ENCODE results near the gene ZDHHC24.

The ZDHHC24 gene

DNA sequence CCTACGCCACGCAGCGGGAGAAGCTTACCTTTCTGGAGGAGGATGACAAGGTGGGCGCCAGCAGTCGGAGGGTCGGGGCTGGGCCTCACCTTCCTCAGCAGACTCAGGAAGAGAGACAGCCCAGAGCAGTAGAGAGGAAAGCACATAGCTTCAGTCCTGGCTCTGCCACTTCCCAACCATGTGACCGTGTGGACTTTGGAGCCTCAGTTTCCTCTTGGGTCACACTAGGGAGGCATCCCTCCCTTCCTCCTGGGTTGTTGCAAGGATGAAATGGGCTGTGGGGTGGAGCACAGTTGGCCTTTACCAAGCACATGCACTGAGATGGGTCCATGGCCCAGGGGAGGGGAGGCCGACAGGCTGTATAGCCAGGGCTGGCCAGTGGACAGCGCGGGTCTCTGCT, 52.7 kb downstream of the ZDHHC24 start:
- Histone ChIP-seq H3K79me2 (ENCODE audit: insufficient read depth, low read length) (no peaks in the 10 kb centered on the region), H3K27ac (ENCODE audit: low read depth, low read length, poor library complexity, severe bottlenecking) (no peak overlapping the region), H3K4me2 (ENCODE audit: low read length) (no peak overlapping the region), H2AFZ (ENCODE audit: low read length) (no peak overlapping the region), H3K9me3 (ENCODE audit: low read length) (no peaks in the 10 kb centered on the region), H3K36me3 (ENCODE audit: insufficient read depth, low read length) (peaks cover 78% of the 10 kb centered on the region), H3K4me1 (ENCODE audit: insufficient read depth, low read length, severe bottlenecking) (no peaks in the 10 kb centered on the region), H3K4me3 (ENCODE audit: low read depth, low read length, poor library complexity, severe bottlenecking) (no peak overlapping the region), H3K9me2 (ENCODE audit: low read depth, low read length) (no peaks in the 10 kb centered on the region), H3F3A (ENCODE audit: insufficient read depth, low read length) (no peaks in the 10 kb centered on the region), H3K9ac (ENCODE audit: low read length) (no peak overlapping the region), H3K27me3 (ENCODE audit: insufficient read depth, low read length) (no peaks in the 10 kb centered on the region), H4K20me1 (ENCODE audit: insufficient read depth, low read length) (no peaks in the 10 kb centered on the region)
- TF ChIP-seq EZH2 (IDR thresholded peaks at IDR 0.05; ENCODE audit: borderline replicate concordance, low read length) = no peak
- TF ChIP-seq, protein P1, sequence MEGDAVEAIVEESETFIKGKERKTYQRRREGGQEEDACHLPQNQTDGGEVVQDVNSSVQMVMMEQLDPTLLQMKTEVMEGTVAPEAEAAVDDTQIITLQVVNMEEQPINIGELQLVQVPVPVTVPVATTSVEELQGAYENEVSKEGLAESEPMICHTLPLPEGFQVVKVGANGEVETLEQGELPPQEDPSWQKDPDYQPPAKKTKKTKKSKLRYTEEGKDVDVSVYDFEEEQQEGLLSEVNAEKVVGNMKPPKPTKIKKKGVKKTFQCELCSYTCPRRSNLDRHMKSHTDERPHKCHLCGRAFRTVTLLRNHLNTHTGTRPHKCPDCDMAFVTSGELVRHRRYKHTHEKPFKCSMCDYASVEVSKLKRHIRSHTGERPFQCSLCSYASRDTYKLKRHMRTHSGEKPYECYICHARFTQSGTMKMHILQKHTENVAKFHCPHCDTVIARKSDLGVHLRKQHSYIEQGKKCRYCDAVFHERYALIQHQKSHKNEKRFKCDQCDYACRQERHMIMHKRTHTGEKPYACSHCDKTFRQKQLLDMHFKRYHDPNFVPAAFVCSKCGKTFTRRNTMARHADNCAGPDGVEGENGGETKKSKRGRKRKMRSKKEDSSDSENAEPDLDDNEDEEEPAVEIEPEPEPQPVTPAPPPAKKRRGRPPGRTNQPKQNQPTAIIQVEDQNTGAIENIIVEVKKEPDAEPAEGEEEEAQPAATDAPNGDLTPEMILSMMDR (IDR thresholded peaks at IDR 0.05; ENCODE audit: low read length) = no peak

DNA sequence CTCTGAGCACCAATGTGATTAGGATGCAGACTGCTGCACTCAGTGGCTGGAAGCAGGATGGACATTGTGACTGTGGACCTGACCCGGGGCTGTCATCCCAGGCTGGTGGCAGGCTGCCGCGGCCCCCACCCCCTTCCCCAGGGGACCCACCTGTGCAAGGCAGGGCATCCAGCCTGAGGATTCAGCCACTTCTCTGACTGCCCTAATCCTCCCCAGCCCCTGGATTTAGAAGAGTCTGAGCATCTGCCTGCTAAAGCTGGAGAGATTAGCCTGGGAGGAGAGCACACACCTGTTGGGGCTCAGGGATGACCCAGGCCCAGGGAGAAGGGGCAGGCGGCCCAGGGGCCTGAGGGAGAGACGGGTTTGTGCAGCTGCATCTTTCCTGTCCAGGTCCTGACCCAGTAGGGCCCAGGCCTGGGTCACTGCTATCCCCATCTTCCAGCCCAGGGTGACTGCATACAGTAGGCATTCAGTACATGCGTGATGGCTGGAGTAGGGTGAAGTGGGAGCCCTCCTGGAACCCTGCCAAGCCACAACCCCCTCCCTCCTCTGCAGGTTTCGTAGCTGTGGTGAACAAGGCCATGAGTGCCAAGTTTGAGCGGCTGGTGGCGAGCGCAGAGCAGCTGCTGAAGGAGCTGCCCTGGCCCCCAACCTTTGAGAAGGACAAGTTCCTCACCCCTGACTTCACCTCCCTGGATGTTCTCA, 53.5 kb downstream of the ZDHHC24 start:
- Histone ChIP-seq H2AFZ (ENCODE audit: low read length) (no peak overlapping the region), H3F3A (ENCODE audit: insufficient read depth, low read length) (no peaks in the 10 kb centered on the region), H3K4me2 (ENCODE audit: low read length) (no peak overlapping the region), H3K9me3 (ENCODE audit: low read length) (no peaks in the 10 kb centered on the region), H3K9ac (ENCODE audit: low read length) (no peak overlapping the region), H3K4me3 (ENCODE audit: low read depth, low read length, poor library complexity, severe bottlenecking) (no peak overlapping the region), H3K79me2 (ENCODE audit: insufficient read depth, low read length) (no peaks in the 10 kb centered on the region), H3K4me1 (ENCODE audit: insufficient read depth, low read length, severe bottlenecking) (no peaks in the 10 kb centered on the region), H3K36me3 (ENCODE audit: insufficient read depth, low read length) (peaks cover 83% of the 10 kb centered on the region), H3K9me2 (ENCODE audit: low read depth, low read length) (no peaks in the 10 kb centered on the region), H3K27ac (ENCODE audit: low read depth, low read length, poor library complexity, severe bottlenecking) (no peak overlapping the region), H3K27me3 (ENCODE audit: insufficient read depth, low read length) (no peaks in the 10 kb centered on the region), H4K20me1 (ENCODE audit: insufficient read depth, low read length) (no peaks in the 10 kb centered on the region)
- no peak for TF ChIP-seq EZH2 (IDR thresholded peaks at IDR 0.05; ENCODE audit: borderline replicate concordance, low read length)
- TF ChIP-seq, protein P1 (IDR thresholded peaks at IDR 0.05; ENCODE audit: low read length) = no peak

DNA sequence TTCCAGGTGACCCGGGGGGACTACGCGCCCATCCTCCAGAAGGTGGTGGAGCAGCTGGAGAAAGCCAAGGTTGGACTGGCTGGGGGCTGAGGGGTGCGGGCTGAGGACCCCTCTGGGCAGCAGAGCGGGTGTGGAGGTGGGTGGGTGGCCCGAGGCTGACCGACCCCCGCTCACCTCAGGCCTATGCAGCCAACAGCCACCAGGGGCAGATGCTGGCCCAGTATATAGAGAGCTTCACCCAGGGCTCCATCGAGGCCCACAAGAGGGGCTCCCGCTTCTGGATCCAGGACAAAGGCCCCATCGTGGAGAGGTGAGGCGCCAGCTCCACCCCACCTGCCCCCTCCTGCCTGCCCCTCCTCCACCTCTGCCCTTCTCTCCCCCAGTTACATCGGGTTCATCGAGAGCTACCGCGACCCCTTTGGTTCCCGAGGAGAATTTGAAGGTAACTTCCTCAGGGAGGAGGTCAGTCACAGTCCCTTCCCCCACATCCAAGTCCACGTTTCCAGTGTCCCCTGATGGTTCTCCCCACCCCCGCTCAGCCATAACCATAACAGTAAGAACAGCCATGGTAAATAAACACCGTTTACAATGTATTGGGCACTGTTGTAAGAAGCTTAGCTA, 54.4 kb downstream of the ZDHHC24 start:
- Histone ChIP-seq H3K4me1 (ENCODE audit: insufficient read depth, low read length, severe bottlenecking) (no peaks in the 10 kb centered on the region), H2AFZ (ENCODE audit: low read length) (no peak overlapping the region), H3K9ac (ENCODE audit: low read length) (no peak overlapping the region), H4K20me1 (ENCODE audit: insufficient read depth, low read length) (no peaks in the 10 kb centered on the region), H3F3A (ENCODE audit: insufficient read depth, low read length) (no peaks in the 10 kb centered on the region), H3K4me3 (ENCODE audit: low read depth, low read length, poor library complexity, severe bottlenecking) (no peak overlapping the region), H3K27ac (ENCODE audit: low read depth, low read length, poor library complexity, severe bottlenecking) (no peak overlapping the region), H3K79me2 (ENCODE audit: insufficient read depth, low read length) (no peaks in the 10 kb centered on the region), H3K9me3 (ENCODE audit: low read length) (no peaks in the 10 kb centered on the region), H3K9me2 (ENCODE audit: low read depth, low read length) (no peaks in the 10 kb centered on the region), H3K4me2 (ENCODE audit: low read length) (no peak overlapping the region), H3K27me3 (ENCODE audit: insufficient read depth, low read length) (no peaks in the 10 kb centered on the region), H3K36me3 (ENCODE audit: insufficient read depth, low read length) (peaks cover 77% of the 10 kb centered on the region)
- no peak for TF ChIP-seq EZH2 (IDR thresholded peaks at IDR 0.05; ENCODE audit: borderline replicate concordance, low read length)
- TF ChIP-seq, protein P1 (IDR thresholded peaks at IDR 0.05; ENCODE audit: low read length) = peak; percentile 42
